ENCODE measurements around the gene EMCN. TPM values are rescaled to one million over a fixed set of nuclear protein-coding genes. Genes with fewer than 3 reads are reported as not detected.
"Not testable (repeated sequence)": the region's sequence is repeated elsewhere in the genome, so short reads cannot be mapped to it uniquely, and the experiment has no call there.

EMCN gene
- total RNA-seq, 6 donors from 2014 or later, result 14.7 to 49.6 (median 36.4) TPM

DNA sequence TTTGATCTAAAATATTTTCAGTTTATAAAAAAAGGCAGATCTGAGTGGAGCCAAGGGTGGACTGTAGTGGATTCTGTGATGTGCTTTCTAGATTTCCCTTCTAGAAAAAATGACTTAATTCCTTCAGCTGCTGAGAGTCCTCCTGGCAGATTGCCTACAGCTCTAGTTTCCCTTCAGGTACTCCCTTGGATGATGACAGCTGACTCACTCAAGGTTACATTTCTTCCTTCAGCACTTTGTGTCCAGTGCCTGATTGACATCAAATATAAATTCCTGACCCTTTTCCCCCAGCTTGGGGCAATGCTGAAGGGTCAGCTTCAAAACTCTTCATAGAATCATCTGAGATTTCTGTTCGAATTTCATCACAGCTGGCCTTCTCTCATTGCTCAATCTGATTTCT, 161.7 kb downstream of the EMCN start:
- no peaks in the 10 kb centered on the region for H3K4me1 ChIP-seq
- DNase-seq (no peak), ATAC-seq (ENCODE audit: low FRiP score in 2 of 2) (no peak)
- no peaks in the 10 kb centered on the region for H3K27me3 ChIP-seq
- TF ChIP-seq, protein P1, sequence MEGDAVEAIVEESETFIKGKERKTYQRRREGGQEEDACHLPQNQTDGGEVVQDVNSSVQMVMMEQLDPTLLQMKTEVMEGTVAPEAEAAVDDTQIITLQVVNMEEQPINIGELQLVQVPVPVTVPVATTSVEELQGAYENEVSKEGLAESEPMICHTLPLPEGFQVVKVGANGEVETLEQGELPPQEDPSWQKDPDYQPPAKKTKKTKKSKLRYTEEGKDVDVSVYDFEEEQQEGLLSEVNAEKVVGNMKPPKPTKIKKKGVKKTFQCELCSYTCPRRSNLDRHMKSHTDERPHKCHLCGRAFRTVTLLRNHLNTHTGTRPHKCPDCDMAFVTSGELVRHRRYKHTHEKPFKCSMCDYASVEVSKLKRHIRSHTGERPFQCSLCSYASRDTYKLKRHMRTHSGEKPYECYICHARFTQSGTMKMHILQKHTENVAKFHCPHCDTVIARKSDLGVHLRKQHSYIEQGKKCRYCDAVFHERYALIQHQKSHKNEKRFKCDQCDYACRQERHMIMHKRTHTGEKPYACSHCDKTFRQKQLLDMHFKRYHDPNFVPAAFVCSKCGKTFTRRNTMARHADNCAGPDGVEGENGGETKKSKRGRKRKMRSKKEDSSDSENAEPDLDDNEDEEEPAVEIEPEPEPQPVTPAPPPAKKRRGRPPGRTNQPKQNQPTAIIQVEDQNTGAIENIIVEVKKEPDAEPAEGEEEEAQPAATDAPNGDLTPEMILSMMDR (IDR thresholded peaks at IDR 0.05), result no peak
- 84 to 91% methylated on average over 1 of the region's 1 CpG for WGBS, 2 donors
- no peaks in the 10 kb centered on the region for H3K36me3 ChIP-seq
- H3K27ac ChIP-seq, result no peak overlapping the region
- no peak overlapping the region for H3K4me3 ChIP-seq
- H3K9me3 ChIP-seq, result peaks cover 0 to 17% (median 5%) of the 10 kb centered on the region in 4 donors

DNA sequence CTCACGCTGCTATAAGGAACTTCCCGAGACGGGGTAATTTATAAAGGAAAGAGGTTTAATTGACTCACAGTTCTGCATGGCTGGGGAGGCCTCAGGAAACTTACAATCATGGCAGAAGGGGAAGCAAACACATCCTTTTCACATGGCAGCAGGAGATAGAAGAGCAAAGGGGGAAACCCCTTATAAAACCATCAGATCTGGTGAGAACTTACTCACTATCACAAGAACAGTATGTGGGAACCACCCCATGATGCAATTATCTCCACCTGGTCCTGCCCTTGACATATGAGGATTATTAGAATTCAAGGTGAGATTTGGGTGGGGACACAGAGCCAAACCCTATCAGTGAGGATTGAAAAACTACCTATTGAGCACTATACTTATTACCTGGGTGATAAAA, 165.5 kb downstream of the EMCN start:
- DNase-seq; H3K9me3 ChIP-seq; H3K27ac ChIP-seq; H3K27me3 ChIP-seq; H3K4me3 ChIP-seq; H3K36me3 ChIP-seq; ATAC-seq (ENCODE audit: low FRiP score in 2 of 2); H3K4me1 ChIP-seq: not testable (repeated sequence)
- WGBS, 2 donors, result 91 to 92% methylated on average over 3 of the region's 3 CpGs

DNA sequence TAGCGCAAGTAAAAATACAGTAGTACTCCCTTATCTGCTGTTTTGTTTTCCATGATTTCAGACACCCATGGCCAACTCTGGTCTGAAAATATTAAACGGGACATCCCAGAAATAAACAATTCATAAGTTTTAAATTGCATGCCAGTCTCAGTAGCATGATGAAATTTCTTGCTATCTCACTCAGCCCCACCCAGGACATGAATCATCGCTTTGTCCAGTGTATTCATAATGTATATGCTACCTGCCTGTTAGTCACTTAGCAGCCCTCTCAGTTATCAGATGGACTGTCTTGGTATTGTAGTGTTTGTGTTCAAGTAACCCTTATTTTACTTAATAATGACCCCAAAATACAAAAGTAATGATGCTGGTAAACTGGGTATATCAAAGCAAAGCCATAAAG, 169.3 kb downstream of the EMCN start:
- no peak for DNase-seq
- H3K27ac ChIP-seq, result no peak overlapping the region
- no peak for ATAC-seq (ENCODE audit: low FRiP score in 2 of 2)
- H3K9me3 ChIP-seq, result no peaks in the 10 kb centered on the region
- no peaks in the 10 kb centered on the region for H3K36me3 ChIP-seq
- H3K4me1 ChIP-seq, result no peaks in the 10 kb centered on the region
- H3K4me3 ChIP-seq, result no peak overlapping the region
- H3K27me3 ChIP-seq, result no peaks in the 10 kb centered on the region
- TF ChIP-seq, protein P1 (IDR thresholded peaks at IDR 0.05), result no peak
- no peak for TF ChIP-seq POLR2A (IDR thresholded peaks at IDR 0.05)
- no peak for TF ChIP-seq EP300 (IDR thresholded peaks at IDR 0.05)
- TF ChIP-seq POLR2AphosphoS5 (IDR thresholded peaks at IDR 0.05), result no peak
- 73 to 83% methylated on average over 3 of the region's 3 CpGs for WGBS, 2 donors

DNA sequence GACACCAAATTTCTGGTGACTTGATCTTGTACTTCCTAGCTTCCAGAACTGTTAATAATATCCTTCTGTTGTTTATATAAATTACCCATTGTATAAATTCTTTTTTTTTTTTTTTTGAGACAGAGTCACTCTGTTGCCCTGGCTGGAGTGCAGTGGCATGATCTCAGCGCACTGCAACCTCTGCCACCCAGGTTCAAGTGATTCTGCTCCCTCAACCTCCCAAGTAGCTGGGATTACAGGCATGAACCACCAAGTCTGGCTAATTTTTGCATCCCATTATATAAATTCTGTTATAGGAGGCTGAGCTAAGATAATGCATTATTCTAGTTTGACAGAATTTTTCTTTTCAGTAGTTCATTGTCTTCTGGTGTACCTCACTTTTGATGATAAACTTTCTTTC, 170.6 kb downstream of the EMCN start:
- ATAC-seq (ENCODE audit: low FRiP score in 2 of 2) (no peak), DNase-seq (no peak)
- TF ChIP-seq POLR2AphosphoS5 (IDR thresholded peaks at IDR 0.05) (no peak), EP300 (IDR thresholded peaks at IDR 0.05) (no peak), POLR2A (IDR thresholded peaks at IDR 0.05) (no peak)
- TF ChIP-seq, protein P1 (IDR thresholded peaks at IDR 0.05), result no peak
- H3K4me1 ChIP-seq, result no peaks in the 10 kb centered on the region
- H3K9me3 ChIP-seq, result no peaks in the 10 kb centered on the region
- H3K27ac ChIP-seq, result no peak overlapping the region
- WGBS, 2 donors, result 86% methylated on average over 1 of the region's 1 CpG
- H3K36me3 ChIP-seq, result no peaks in the 10 kb centered on the region
- no peak overlapping the region for H3K4me3 ChIP-seq
- no peaks in the 10 kb centered on the region for H3K27me3 ChIP-seq

DNA sequence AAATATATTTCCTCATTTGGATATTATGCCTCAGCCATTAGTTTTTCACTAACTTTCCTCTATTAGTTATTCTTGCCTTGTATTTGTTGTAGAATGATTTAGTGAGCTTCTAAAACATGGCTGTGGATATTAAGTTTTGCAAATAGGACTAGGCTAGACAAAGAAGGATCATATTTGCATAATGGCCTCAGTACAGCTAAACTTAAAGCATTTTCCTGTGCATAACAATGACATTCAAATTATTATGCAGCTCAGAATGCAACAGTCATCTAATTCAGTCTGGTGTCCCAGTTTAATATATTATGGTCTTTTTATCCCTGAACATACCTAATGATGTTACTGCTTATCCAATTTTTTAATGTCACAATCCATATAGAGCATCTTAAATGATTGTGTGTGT, 172.2 kb downstream of the EMCN start:
- H3K9me3 ChIP-seq, result no peaks in the 10 kb centered on the region
- TF ChIP-seq EP300 (IDR thresholded peaks at IDR 0.05) (no peak), POLR2AphosphoS5 (IDR thresholded peaks at IDR 0.05) (no peak), POLR2A (IDR thresholded peaks at IDR 0.05) (no peak)
- TF ChIP-seq, protein P1 (IDR thresholded peaks at IDR 0.05), result no peak
- H3K4me3 ChIP-seq, result no peak overlapping the region
- ATAC-seq (ENCODE audit: low FRiP score in 2 of 2), result no peak
- H3K27me3 ChIP-seq, result no peaks in the 10 kb centered on the region
- no peaks in the 10 kb centered on the region for H3K36me3 ChIP-seq
- no peak for DNase-seq
- no peaks in the 10 kb centered on the region for H3K4me1 ChIP-seq
- H3K27ac ChIP-seq, result no peak overlapping the region
